ENCODE data around the gene PRKG1.

PRKG1 gene

DNA sequence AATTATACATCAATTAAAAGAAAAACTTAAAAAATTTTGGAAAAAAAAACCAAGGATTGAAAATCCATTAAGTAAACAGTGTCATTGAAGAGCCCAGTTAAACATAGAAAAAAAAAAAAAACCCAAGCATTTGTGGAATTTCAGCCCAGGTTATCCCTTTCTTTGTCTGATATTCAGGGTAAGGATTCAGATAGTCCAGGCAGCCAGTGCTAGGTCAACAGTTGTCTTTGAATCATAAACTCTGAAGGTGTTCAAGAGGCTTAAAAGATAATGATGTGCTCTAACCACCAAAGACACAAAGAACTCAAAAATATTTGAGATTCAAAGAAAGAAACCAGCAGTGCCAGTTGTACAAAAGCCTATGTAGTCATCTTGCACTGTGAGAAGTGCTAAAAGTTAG, 969.5 kb downstream of the PRKG1 start:
- no peak for DNase-seq

DNA sequence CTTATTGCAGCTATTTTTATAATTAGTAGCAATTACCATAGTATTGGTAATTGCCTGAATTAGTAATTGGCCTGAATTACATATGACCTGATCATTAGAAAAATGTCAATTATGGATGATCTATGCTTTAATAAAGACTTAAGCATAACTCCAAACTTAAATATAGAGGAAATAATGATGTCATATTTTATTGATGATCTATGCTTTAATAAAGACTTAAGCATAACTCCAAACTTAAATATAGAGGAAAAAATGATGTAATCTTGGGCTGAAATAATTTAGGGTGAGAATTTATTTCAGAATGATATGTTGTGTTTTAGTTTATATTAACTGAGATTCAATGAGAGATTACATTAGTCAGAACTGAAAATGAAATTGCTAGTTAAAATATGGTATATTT, 973.8 kb downstream of the PRKG1 start:
- DNase-seq: no peak

DNA sequence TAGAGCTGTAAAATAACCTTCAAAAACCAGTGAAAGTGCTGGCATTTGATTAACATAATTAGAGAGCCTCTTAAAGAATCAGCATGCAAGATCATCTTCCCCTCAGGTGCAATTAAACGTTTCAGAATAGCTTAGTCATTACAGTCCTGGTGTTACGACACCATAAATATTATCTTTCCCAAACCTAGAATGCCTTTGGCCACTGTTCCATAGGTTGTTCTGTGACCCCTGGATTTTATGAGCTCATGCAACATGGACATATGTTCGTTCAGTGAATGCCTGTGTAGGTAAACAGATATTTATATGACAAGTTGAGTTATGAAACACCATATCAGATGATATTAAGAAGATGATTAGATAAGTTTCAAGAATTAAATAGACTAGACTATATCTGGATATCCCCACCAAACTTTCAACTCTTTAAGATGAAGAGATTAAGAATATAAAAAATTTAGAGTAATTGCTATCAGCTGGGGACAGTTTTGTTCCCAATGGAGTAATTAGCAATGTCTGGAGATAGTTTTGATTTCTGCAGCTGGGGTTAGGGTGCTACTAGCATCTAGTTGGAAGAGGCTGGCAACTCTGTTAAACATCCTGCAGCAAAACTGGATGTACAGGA, 976.3 kb downstream of the PRKG1 start:
- no peak for DNase-seq

DNA sequence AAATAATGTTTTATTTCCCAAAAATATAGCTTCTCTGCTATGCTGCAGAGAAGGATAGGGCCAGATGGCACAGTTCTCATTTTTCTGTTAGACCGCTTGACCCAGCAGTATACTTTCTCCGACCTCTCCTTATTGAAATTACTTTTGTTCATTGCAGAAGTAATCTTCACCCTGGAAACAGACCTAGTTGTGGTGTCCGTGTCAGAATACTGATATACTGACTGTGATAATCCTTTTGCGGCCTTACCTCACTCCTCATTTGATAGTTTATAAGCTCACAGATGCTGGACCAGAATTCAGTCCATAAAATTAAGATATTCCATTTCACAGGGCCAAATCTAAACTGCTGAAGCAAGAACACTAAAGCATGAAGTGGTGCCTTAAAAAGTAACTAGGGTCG, 979.2 kb downstream of the PRKG1 start:
- no peak for DNase-seq

DNA sequence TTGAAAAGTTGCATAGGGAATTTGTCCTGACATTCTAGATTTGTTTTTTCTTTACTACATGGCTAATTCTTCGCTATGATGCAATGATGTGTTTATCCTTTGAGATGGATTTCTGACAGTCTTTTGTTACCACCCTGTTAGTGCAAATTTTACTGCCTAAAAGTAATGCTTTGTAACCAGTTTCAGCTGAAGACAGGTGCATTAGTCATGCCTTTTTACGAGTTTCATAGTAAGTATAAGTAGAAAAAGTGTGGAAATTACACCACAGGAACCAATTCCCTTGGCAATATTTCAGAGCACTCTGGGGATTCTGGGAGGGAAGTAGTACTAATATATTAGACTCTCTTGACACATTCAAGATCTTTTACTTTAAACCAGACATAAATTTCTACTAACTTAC, 982.0 kb downstream of the PRKG1 start:
- DNase-seq: no peak

DNA sequence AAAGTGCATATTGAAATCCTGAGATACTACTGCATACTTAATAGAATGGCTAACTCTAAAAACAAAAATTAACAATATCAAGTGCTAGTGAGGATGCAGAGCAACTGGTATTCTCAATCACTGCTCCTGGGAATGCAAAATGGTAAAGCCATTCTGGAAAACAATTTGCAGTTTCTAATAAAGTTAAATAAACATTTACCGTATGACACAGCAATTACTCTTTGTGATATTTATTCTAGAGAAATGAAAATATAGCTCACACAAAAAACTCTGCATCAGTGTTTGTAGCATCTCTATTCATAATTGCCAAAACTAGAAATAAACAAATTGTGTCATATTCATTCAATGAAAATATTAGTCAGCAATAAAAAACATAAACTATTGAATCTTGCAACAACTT, 984.8 kb downstream of the PRKG1 start:
- DNase-seq: no peak

DNA sequence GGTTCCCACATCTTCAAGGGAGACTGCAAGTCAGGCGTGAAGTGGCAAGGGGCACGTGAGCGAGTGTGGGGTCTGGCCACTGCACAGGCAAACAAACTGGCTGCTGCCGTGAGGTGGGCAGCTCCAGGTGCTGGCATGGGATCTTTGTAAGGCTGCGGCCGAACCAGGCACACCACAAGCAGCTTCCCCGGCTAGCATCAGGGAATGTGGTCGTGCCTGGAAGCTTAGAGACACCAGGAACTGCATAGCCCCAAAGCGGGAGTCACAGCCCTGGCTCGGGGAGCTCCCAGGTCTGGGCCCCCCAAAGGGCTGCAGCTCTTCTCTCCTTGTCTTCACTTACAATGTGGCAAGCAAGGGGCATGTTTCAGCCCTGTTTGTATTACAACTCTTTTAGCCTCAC, 988.9 kb downstream of the PRKG1 start:
- DNase-seq: no peak

DNA sequence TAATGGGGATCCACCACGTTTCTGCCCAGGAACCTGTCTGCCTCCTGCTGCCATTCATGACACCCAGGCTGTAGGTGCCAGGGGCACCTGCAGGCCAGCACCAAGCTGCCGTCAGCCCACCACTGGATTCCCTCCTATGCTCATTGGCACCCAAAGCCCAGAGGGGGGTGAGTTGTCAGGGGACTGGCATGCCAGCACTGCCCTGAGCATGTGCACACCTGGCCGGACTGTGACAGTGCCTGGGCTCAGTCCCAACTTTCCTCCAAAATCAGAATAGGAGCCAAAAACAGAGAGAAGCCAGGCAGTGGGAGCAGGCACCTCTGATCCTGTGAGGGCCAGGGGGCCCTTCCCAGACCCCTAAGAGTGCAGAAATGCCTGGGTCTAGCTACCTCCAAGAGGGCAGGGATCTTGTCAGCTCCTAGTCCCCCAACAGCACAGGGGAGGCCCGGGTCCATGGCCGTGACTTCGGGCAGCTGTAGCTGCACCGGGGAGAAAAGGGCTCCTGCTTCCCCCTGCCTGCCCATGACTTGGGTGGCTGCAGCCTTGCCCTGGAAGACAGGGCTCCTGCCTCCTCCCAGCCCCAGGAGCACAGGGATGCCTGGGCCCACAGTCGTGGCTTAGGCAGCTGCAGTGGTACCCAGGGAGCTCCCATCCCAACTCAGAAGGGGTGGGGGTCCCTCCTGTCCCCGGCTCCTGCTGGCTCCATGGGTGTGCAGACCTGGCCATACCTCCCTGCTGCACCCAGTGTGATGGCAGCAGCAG, 990.0 kb downstream of the PRKG1 start:
- DNase-seq: no peak

DNA sequence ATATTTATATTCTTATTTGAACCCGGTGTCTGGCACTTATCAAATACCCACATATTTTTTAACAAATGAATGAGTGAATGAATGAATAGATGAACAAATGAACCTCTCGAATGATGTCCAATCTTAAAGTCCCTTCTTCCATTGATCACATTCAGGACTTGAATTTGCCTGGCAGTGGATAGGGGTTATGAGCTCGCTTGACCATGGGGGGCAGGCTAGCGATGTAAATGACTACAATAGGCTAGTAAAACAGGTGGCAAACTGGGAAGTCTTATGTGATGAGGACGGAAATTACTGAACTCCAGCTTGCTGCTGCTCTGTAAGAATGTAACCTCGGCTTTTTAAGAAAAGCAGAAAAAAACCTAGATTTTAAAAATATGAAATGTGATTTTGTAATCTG, 992.1 kb downstream of the PRKG1 start:
- DNase-seq: no peak

GRCh38 chr10:52068485-52068884, 994.2 kb downstream of the PRKG1 start:
- no peak for DNase-seq

- DNase-seq: no peak
These were observed 997.5 kb downstream of the PRKG1 start for GRCh38 chr10:52071814-52072213.

DNA sequence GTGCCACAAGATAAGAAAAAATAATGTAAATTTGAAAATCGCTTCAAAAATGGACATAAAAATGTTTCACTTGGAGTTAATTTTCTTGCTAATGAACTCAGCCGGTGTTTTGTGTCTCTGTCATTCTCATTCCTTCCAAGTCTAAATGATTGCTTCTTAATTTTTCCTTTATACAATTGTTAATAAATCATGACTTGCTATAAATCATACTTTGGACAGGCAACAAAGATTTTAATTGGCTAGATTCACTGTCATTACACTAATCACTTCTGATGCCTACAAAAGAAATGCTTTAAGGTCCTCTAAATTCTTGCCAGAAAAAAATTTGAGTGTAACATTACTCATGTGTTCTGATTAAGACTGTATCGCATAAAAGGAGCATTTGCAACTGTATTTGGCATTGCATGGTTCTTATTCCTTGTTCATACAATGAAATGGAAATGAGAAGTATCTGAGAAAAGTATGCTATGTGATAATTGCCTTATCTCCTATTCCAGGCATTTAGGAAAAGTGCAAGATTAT, 1000.3 kb downstream of the PRKG1 start:
- no peak for DNase-seq

DNA sequence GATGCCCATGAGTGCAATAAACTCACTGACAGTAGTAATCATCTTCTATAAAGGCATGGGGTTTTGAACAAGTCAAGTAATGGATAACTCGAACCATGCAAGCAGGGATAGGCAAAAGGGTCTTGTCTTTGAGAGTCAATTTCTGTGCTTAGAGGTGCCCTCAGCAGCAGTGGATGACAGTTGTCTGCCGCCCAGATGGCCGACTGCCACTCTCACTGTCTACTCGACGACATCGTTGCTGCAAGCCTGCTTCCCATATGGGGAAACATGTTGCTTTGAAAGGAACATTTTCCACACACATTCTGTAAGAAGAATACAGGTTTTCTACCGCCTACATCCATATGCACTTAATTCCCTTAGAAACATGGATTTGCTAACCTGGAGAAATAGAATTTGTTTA, 1003.5 kb downstream of the PRKG1 start:
- DNase-seq: no peak

DNA sequence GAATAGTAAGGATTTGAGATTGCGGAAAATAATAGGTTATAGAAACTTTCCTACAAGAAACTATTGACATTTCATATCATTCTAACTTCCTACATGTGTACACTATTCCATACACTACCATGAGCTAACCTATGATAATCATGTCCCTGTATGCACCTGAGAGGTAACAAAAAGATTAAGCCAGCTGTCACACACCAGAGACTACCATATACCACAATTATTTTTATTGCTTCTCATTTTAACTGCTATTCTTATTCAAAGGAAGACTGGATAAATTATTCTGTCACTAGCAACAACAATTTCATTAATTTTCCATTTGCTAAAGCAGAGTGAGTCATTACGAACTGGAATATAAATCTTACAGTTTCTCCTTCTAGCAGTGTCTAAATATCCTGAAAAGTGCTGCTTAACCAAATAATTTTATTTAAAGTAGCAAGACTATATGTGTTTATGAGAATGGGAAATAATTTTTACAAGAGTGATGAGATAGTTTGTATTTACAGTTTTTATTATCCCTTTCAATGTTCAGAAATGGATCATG, 1004.2 kb downstream of the PRKG1 start:
- DNase-seq: no peak

DNA sequence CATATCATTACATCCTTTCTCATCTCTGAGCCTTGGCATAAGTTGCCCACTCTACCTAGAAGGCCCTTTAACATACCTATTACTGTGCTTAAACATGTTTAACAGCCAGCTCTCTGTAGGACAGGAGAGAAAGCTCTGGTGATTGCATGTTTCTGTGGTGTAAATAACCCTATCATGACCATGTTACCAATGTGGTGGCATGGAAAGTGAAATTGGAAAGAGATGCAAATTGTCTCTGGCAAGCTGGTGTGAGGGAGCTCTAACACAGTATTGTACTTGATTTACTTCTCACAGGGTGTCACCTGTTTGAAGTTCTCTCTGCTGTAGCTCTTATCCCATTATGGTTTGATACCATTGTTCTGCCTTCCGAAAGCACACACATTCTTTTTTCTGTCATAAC, 1008.0 kb downstream of the PRKG1 start:
- DNase-seq: no peak

GRCh38 chr10:52083422-52083821, 1009.1 kb downstream of the PRKG1 start:
- no peak for DNase-seq

GRCh38 chr10:52092390-52092789, 1018.1 kb downstream of the PRKG1 start:
- DNase-seq: no peak

DNA sequence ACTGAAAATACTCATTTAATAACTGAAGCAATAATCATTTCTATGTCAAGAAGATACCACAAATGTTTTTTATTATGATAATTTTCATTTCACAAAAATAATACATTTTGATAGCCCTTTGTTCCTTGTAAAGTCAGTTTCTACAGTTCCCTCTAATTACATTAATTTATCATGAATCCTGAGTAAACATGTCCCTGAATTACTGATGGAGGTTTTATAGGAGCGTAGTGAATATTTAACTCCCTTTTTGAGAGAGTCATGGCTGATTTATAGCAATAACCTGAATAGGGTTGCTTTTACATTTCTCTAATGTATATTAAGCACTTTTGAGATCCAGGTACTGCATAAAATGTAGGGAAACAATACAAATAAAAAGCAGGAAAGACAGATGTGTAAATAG, 1023.8 kb downstream of the PRKG1 start:
- no peak for DNase-seq

DNA sequence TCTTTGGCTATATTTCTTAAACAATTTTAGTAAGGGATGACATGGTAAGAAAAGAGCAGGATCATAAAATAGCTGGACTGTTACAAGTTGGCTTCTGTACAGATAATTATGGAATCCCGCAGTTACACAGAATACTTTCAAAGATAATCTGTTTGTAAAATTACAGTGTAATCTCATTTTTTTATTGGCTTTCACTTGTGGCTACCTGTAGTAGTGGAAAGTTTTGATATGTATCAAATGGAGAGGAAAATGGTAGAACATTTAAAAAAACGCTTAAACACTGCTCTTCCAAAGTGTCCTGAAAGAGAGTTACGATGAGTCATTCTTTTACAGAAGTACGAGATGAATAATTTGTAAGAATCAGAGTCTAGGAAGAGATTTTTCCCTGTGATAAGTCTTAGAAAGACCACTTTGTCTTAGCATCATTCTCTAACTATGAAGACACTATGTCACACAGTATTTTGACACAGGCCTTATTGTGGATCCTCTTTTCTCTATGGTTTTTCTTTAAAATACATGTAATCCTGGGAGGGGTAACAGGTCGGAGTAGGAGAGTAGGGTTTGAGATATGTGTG, 1024.8 kb downstream of the PRKG1 start:
- no peak for DNase-seq

GRCh38 chr10:52100011-52100547, 1025.8 kb downstream of the PRKG1 start:
- no peak for DNase-seq

DNA sequence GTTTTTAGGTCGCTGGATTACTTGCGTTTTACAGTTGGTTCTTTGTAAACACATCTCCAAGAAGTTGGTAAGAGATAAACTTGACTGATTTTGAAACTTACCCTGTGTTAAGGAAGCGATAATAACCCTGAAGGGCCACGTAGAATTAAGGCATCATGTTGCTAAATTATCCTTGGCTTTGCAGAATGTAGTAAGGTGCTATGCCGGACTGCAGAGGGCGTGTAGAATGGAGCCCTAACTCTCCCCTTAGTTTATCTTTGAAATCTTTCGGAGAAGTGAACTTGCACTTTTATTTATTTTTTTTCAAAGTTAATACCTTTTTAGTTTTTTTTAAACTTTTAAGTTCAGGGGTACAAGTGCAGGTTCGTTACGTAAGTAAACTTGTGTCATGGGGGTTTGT, 1031.0 kb downstream of the PRKG1 start:
- DNase-seq: no peak

GRCh38 chr10:52106011-52106410, 1031.7 kb downstream of the PRKG1 start:
- no peak for DNase-seq

DNA sequence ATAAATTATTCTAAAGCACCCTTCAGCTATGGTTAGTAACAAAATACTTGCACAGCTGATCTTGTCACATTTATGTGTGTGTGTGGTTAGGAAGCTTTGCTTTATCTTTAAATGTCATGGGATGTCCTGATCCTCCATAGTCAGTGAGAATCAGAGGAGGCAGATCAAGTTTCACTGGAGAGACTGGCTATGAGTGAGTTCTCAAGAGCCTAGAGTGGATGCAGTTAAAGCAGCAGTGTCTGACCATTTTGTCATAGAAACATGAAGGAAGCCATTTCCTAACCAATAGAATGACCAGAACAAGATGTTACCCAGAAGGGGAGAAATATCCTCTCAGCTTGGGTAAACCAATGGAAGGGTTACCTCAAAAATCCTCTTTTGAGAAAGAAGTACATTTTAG, 1032.6 kb downstream of the PRKG1 start:
- DNase-seq: no peak

DNA sequence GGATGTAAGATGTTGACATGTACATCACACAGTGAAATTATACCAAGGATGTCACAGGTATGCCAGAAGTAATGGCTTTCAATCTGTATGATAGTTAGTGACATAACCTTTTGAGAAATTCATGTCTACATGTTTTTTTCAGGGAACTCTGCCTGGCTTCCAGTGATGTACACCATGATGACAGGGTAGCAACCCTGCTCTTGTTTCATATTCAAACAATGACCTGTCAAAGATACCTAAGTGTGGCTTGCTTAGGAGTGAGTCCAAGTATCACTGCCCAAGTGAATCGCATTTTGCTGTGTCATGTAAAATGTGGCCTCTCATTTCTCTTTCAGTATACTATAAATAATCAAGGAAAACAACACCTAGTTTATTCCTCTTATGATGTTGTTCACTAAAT, 1033.9 kb downstream of the PRKG1 start:
- DNase-seq: no peak

Data from activated CD4-positive, alpha-beta T cell treated with anti-CD3 and anti-CD28 coated beads, Interleukin-10, Interleukin-2, amounts not matched to agents 100 ng/mL and 50 ng/mL, durations not matched to agents 16 hours and 8 hours (primary cell).